Measurements from ENCODE around the gene AKR1C3. TPM values are rescaled to one million over a fixed set of nuclear protein-coding genes. Genes with fewer than 3 reads are reported as not detected.
A peak's percentile ranks its signal among the peaks of the same experiment; 100 is the strongest.
"Not testable (repeated sequence)": the region's sequence is repeated elsewhere in the genome, so short reads cannot be mapped to it uniquely, and the experiment has no call there.

The AKR1C3 gene
- polyA plus RNA-seq, 1 donor from 2014 or later = 1.6 TPM

DNA sequence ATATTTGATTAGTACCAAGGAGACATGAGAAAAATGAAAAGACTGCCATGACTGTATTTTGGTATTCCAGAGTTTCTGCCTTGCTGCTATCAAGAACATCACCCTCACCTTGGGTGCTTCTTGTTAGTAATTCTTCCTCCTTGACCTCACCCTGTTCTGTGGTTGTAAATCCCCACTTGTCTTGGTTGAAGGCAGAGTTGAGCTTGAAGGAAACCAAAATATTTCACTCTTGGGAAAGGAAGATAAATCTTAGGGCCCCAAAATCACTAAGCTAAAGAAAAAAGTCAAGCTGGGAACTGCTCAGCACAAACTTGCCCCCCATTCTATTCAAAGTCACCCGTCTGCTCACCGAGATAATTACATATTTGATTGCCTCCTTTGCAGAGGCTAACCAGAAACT, 20.6 kb upstream of the AKR1C3 start:
- Mint-ChIP-seq H3K4me3 (peak overlapping the region in 1 of 4 donors; percentile 3), H3K27ac (no peak overlapping the region), H3K27me3 (no peaks in the 10 kb centered on the region), H3K36me3 (no peaks in the 10 kb centered on the region), H3K9me3 (peaks cover 0 to 11% (median 0%) of the 10 kb centered on the region in 3 donors), H3K4me1 (no peaks in the 10 kb centered on the region)

DNA sequence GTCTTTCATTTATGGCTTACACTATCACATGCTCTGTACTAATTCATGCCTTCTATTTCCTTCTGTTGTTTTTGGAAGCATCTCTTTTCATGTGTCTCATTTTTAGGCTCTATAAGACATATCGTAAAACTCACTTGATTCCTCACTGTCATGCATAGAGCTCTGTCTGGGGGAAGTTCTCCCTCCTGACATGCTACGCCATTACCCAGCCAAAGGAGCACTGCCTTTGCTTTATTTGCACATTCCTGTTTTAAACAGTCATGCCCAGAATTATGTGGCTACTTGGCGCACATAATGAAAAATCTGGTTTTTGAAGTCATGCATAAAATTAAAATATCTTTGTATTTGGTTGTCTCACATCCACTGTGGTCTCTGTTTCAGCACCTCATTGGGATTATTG, 17.6 kb upstream of the AKR1C3 start:
- Mint-ChIP-seq H3K36me3 (no peaks in the 10 kb centered on the region), H3K27ac (no peak overlapping the region), H3K4me3 (no peak overlapping the region), H3K4me1 (no peaks in the 10 kb centered on the region), H3K9me3 (peaks cover 0 to 1% (median 0%) of the 10 kb centered on the region in 3 donors), H3K27me3 (no peaks in the 10 kb centered on the region)

DNA sequence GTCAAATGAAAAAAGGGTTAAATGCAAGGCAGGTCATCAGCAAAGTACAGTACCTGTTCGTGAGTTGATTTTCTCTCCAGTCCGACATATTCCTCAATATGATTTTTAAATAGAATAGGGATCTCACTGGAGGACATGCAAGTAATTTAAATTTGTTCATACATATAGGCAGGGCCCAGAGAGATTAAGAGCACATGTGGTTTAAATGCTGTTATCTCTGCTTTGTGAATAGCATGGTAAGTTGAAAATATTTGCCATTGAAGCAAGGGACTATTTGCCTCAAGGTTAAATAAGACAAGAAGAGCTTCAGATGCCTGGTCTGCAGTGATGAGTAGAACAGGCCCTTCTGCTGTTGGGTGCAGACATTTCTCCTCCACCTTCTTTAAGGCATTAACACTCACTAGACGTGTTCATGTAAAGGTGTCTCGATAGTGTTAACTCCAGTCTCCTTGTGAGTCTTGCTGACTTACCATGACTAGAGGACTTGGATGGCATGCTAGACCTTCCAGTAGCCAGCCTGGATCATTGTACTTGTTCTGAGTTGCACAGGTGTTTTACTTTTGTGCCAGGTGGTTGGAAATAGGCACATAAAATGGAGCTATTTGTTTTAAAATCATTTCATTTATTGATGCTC, 15.6 kb upstream of the AKR1C3 start:
- no peak overlapping the region for H3K27ac Mint-ChIP-seq
- no peaks in the 10 kb centered on the region for H3K4me1 Mint-ChIP-seq
- peaks cover 0 to 1% (median 0%) of the 10 kb centered on the region in 3 donors for H3K9me3 Mint-ChIP-seq
- no peak overlapping the region for H3K4me3 Mint-ChIP-seq
- no peaks in the 10 kb centered on the region for H3K36me3 Mint-ChIP-seq
- no peaks in the 10 kb centered on the region for H3K27me3 Mint-ChIP-seq

DNA sequence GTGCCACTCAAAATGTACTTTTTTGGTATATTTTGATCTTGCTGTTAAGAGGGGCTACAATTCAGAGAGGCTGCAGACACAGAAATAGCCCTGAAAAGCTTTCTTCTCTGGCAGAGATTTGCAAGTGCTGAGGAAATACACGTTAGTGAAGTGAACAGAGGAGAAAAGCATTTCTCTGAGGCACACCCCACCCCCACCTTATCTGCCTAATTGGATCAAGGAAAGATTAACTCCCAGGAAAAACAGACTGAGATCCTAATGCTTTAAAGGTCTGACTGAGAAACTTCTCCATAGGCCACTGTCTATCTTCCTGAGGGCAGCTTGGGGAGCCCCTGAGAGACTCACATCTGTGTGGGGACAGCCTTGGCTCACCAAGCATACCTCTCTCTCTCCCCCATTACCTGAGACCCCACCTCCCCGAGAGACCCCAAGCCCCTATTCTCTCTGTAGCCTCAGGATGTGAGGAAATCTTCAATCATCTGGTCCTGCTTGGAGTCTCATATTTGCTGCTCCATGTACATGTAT, 14.8 kb upstream of the AKR1C3 start:
- no peak overlapping the region for H3K4me3 Mint-ChIP-seq
- H3K4me1 Mint-ChIP-seq = no peaks in the 10 kb centered on the region
- H3K9me3 Mint-ChIP-seq = peaks cover 0 to 1% (median 0%) of the 10 kb centered on the region in 3 donors
- no peaks in the 10 kb centered on the region for H3K36me3 Mint-ChIP-seq
- H3K27ac Mint-ChIP-seq = no peak overlapping the region
- no peaks in the 10 kb centered on the region for H3K27me3 Mint-ChIP-seq

DNA sequence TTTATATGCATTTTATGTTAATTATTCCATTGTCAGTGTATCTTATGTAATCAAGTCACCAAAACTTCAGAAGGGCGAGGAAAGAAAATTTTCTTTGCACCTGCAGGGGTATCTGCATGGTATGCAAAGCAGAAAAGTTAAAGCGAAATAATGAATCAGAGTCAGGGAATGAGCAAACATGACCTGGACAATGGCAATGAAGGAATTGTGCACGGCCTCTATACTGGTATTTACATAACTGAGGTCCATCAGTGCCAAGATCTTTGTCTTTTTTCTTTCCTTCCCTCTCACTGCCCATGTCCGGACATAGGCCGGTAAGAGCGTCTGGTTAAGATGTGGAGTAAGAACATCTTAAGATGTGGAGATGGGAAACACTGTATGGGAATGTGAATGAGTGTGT, 14.4 kb upstream of the AKR1C3 start:
- no peaks in the 10 kb centered on the region for H3K27me3 Mint-ChIP-seq
- no peaks in the 10 kb centered on the region for H3K4me1 Mint-ChIP-seq
- no peak overlapping the region for H3K27ac Mint-ChIP-seq
- H3K9me3 Mint-ChIP-seq = peaks cover 0 to 1% (median 0%) of the 10 kb centered on the region in 3 donors
- H3K4me3 Mint-ChIP-seq = no peak overlapping the region
- H3K36me3 Mint-ChIP-seq = no peaks in the 10 kb centered on the region

DNA sequence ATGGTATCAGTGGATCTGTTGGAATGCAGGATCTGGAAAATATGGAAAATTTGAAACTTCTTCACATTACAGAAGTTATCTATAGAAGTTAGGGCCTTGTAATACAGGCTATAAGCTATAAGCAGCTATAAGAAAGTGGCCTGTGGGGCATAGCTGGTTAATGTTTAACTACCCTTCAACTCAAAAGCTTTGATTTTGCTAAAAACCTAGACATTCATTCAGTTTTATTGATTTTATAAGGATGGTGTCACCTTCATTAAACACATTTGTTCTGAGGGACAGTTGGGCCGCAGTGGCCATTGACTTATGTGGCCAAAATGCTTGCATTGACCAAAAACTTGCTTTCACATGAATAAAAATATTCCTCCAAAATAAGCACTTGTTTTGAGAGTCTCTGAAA, 13.1 kb upstream of the AKR1C3 start:
- H3K27me3 Mint-ChIP-seq = no peaks in the 10 kb centered on the region
- no peak overlapping the region for H3K4me3 Mint-ChIP-seq
- no peaks in the 10 kb centered on the region for H3K36me3 Mint-ChIP-seq
- no peaks in the 10 kb centered on the region for H3K4me1 Mint-ChIP-seq
- peak overlapping the region in 1 of 3 donors; percentile 43 for H3K27ac Mint-ChIP-seq
- H3K9me3 Mint-ChIP-seq = peaks cover 0 to 1% (median 0%) of the 10 kb centered on the region in 3 donors

DNA sequence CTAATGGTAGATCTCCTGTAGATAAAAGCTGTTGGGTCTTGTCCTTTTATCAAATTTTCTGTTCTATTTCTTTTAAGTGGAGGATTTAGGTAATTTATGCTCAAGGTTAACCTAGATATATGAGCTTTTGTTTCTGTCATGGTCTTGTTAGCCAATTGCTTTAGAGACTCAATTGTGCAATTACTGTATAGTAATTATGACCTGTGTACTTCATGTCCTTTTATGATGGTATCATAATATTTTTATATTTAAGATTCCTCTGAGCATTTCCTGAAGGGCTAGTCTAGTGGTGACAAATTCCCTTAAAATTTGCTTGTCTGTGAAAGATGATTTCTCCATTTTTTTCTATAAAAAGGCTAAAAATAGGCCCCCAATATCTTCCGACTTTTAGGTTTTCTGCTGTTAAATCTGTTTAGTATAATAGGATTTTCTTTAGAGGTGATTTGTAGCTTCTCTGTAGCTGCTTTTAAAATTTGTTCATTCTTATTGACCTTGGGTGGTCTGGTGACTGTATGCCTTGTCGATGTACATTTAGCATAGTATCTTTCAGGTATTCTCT, 5.4 kb upstream of the AKR1C3 start:
- peaks cover 2 to 9% (median 5%) of the 10 kb centered on the region in 3 donors for H3K9me3 Mint-ChIP-seq
- H3K4me3 Mint-ChIP-seq = no peak overlapping the region
- no peaks in the 10 kb centered on the region for H3K4me1 Mint-ChIP-seq
- no peak overlapping the region for H3K27ac Mint-ChIP-seq
- no peaks in the 10 kb centered on the region for H3K27me3 Mint-ChIP-seq
- H3K36me3 Mint-ChIP-seq = peaks cover 3% of the 10 kb centered on the region

DNA sequence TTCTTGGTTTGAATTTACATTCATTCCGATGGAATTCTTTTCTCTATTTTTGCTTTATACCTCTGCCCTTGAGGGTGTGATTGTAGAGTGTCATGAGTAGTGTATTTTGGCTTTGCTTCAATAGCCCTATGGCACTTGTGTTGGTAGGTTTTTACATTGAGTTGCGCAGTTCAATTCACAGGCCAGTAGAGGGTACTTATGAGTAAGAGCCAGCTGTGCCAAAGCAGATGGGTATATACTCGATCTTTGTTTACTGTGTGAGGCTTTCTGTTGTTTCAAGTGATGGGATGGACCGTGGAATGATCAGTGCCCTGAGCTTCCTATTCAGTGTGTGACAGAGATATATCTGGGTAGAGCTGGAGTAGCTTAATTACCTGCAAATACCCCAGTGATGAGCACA, 4.3 kb upstream of the AKR1C3 start:
- Mint-ChIP-seq H3K27ac (no peak overlapping the region), H3K9me3 (peaks cover 2 to 9% (median 5%) of the 10 kb centered on the region in 3 donors), H3K4me1 (no peaks in the 10 kb centered on the region), H3K4me3 (peak overlapping the region in 1 of 4 donors; percentile 45), H3K36me3 (peaks cover 3% of the 10 kb centered on the region), H3K27me3 (peaks cover 4% of the 10 kb centered on the region)

DNA sequence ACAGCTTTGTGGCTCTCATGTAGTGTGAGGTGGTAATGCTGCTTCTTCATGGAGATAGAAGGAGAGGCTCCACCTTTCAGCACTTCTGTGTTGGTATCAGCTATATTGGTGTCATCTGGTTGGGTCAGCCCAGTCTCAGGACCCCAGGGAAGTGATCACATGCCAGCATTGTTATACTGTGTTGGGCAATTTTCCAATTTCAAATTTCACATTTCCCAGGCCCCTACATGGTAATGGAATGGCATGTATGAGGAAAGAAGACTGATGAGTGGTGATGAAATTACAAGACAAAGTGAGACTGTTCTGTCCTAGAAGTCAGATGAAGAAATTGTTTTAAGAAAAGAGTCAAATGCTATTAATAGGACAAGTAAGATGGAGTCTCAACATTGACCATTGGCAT, 3.7 kb upstream of the AKR1C3 start:
- Mint-ChIP-seq H3K27ac (peak overlapping the region in 1 of 3 donors; percentile 11), H3K4me3 (no peak overlapping the region), H3K4me1 (no peaks in the 10 kb centered on the region), H3K36me3 (peaks cover 3% of the 10 kb centered on the region), H3K27me3 (peaks cover 5% of the 10 kb centered on the region), H3K9me3 (peaks cover 2 to 9% (median 5%) of the 10 kb centered on the region in 3 donors)

DNA sequence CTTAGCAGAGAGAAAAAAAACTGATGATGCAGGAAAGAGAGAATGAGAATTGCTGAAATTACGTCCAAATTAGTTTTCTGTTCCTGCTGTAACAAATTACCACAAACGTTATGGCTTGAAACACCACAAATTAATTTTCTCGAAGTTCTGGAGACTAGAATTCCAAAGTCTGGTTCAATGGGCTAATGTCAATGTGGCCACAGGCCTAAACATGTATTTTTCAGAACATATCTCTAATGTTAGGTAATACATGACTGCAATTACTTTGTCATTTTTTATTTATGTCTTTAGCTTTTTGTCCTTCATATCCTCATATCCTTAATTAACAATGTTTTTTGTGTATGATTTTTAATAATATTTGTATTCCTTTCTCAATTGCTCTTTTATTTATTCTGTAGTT, 3.0 kb upstream of the AKR1C3 start:
- Mint-ChIP-seq H3K4me3 (no peak overlapping the region), H3K27ac (peak overlapping the region in 1 of 3 donors; percentile 11), H3K36me3 (peaks cover 3% of the 10 kb centered on the region), H3K27me3 (peaks cover 6% of the 10 kb centered on the region), H3K4me1 (no peaks in the 10 kb centered on the region), H3K9me3 (peaks cover 2 to 9% (median 5%) of the 10 kb centered on the region in 3 donors)

DNA sequence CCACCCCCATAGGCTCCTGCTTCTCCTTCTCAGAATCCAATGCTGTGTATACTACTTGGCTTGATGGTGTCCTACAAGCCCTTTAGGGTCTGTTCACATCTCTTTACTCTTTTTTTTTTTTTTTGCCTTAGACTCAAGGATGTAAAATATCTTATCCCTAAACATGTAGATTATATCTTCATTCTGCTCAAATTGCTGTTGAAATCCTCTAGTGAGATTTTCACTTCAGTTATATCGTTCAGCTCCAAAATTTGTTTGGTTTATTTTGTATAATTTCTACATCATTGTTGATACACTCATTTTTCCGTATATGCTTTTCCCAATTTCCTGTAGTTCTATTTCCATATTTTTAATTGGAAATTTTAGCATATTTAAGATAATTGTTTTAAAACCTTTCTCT, 1.8 kb upstream of the AKR1C3 start:
- H3K27me3 Mint-ChIP-seq = peaks cover 6% of the 10 kb centered on the region
- no peak overlapping the region for H3K27ac Mint-ChIP-seq
- H3K4me1 Mint-ChIP-seq = no peaks in the 10 kb centered on the region
- no peak overlapping the region for H3K4me3 Mint-ChIP-seq
- H3K36me3 Mint-ChIP-seq = peaks cover 3% of the 10 kb centered on the region
- H3K9me3 Mint-ChIP-seq = peaks cover 2 to 9% (median 5%) of the 10 kb centered on the region in 3 donors

DNA sequence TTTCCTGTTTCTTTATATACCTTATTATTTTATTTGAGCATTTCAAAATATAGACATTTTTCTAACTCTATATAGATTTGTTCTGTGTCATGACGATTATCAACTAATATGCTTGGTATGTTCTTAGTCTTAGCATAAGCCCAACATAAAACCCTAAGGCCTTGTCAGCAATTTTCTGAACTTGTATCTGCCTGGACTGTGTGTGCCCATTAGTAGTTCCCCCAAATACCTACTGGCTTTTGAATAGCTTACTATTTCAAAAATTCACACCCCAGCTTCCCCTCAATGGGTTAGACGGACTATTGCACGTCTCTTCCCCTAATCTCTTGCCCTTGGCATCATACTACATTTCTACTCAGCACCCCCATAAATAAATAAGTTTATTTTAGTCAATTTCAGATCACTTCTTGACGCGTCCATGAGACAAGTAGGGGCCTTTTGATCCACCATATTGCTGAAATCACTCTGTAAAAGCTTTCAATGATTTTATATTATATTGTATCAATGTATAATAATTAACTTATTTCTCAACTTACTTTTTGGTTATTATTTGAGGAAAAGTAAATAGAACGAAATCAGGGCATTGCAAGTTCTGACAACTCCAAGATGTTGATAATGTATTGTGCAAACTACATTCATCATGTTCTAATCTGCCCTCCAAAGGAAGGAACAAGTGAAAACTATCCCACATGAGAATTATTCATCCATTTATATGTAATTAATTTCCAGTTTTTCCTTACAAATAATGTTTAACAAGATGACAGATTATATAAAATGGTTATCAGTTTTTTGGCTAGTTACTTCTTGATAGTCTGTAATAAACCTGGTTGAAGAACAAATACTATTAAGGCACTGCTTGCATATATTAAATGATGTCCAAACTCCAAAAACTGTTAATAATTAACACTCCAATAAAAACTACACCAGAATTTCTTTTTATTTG, 1.1 kb upstream of the AKR1C3 start:
- Mint-ChIP-seq H3K36me3 (no peaks in the 10 kb centered on the region), H3K4me1 (no peaks in the 10 kb centered on the region), H3K9me3 (peaks cover 0 to 9% (median 5%) of the 10 kb centered on the region in 3 donors), H3K27me3 (peaks cover 6% of the 10 kb centered on the region), H3K27ac (no peak overlapping the region), H3K4me3 (no peak overlapping the region)

DNA sequence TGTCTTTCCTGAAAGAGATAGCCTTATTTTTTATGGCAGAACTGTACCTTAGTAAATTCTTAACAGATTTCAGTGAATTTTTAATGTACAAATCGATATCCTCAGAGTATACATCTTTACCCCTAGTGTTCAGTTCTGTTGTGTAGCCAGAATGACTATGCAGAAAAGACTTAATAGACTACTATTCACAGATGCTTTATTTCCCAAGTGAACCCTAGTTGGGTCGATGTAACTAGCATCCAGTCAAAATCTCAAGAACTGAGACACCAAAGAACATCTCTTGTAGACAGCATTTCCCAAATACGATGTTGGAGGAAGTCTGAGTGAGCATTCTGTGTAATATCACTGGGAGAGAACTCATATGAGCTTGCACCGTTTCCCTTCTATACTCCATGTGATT, 1.5 kb downstream of the AKR1C3 start:
- Mint-ChIP-seq H3K9me3 (peaks cover 0 to 6% (median 5%) of the 10 kb centered on the region in 3 donors), H3K4me1 (no peaks in the 10 kb centered on the region), H3K4me3 (no peak overlapping the region), H3K36me3 (no peaks in the 10 kb centered on the region), H3K27ac (no peak overlapping the region), H3K27me3 (peaks cover 6% of the 10 kb centered on the region)

DNA sequence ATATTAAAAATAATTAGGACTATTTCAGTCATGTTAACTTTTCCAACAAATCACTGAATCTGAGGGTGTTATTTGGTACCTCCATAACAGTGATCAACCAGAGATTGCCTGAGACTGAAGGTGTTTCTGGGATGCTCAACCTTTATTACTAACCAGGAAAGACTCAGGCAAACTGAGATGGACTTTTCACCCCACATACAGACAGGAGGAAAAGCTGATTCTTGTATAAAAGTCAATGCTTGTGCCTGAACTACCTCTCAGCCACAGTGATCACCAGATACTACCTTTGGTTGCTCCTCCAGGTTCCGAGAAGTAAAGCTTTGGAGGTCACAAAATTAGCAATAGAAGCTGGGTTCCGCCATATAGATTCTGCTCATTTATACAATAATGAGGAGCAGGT, 1.9 kb downstream of the AKR1C3 start:
- no peak overlapping the region for H3K4me3 Mint-ChIP-seq
- H3K4me1 Mint-ChIP-seq = no peaks in the 10 kb centered on the region
- H3K36me3 Mint-ChIP-seq = no peaks in the 10 kb centered on the region
- H3K27ac Mint-ChIP-seq = no peak overlapping the region
- peaks cover 0 to 5% (median 3%) of the 10 kb centered on the region in 3 donors for H3K9me3 Mint-ChIP-seq
- peaks cover 6% of the 10 kb centered on the region for H3K27me3 Mint-ChIP-seq

DNA sequence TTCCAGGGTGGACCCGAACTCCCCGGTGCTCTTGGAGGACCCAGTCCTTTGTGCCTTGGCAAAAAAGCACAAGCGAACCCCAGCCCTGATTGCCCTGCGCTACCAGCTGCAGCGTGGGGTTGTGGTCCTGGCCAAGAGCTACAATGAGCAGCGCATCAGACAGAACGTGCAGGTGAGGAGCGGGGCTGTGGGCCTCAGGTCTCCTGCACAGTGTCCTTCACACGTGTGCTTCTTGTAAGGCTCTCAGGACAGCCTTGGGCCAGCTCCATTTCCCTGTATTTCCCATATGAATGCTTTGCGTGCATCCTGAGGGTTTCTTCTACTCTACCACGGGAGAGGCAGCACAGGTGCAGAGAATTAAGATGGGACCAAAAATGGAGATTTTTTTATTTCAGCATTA, 8.3 kb downstream of the AKR1C3 start:
- H3K9me3 Mint-ChIP-seq, H3K36me3 Mint-ChIP-seq, H3K27ac Mint-ChIP-seq, H3K4me3 Mint-ChIP-seq, H3K4me1 Mint-ChIP-seq, H3K27me3 Mint-ChIP-seq: not testable (repeated sequence)
